GM06990 (cell line): ENCODE data around the gene SYT2.
"Not testable (repeated sequence)": the region's sequence is repeated elsewhere in the genome, so short reads cannot be mapped to it uniquely, and the experiment has no call there.

ENCODE experiments used
- DNase-seq: peaks from one replicate; pipeline ENCODE4 v3.0.0-alpha.2; 2011; ENCODE audit not compliant: insufficient read length; ENCODE audit errors: extremely low read depth
- H3K27me3 ChIP-seq: replicated peaks from 2 replicates; pipeline ENCODE4 v1.6.0; 2011; ENCODE audit warnings: low read length; ENCODE audit not compliant: control insufficient read depth, insufficient read depth
- H3K36me3 ChIP-seq: 2 replicates; pipeline ENCODE4 v1.5.1; 2011; ENCODE audit warnings: low read length; ENCODE audit not compliant: control insufficient read depth, insufficient read depth
- H3K4me3 ChIP-seq: replicated peaks from 2 replicates; pipeline ENCODE4 v1.5.1; 2011; ENCODE audit warnings: low read depth, mild to moderate bottlenecking, control low read depth, low read length
- CTCF ChIP-seq: IDR thresholded peaks from 2 replicates; pipeline ENCODE4 v1.5.1; 2011; ENCODE audit warnings: low read length, control low read depth, mild to moderate bottlenecking, inconsistent platforms; ENCODE audit not compliant: insufficient read depth, poor library complexity, severe bottlenecking

The SYT2 gene

GRCh38 chr1:202584707-202585589, 125.3 kb downstream of the SYT2 start:
- Histone ChIP-seq H3K27me3 (no peaks in the 10 kb centered on the region), H3K4me3 (no peak overlapping the region), H3K36me3 (no peaks in the 10 kb centered on the region)
- no peak for TF ChIP-seq CTCF
- DNase-seq = no peak

GRCh38 chr1:202582350-202582749, 127.9 kb downstream of the SYT2 start:
- not testable (repeated sequence) for H3K4me3 ChIP-seq, H3K36me3 ChIP-seq, H3K27me3 ChIP-seq, DNase-seq

- DNase-seq = no peak
- no peaks in the 10 kb centered on the region for H3K27me3 ChIP-seq
- no peak overlapping the region for H3K4me3 ChIP-seq
- TF ChIP-seq CTCF = no peak
- no peaks in the 10 kb centered on the region for H3K36me3 ChIP-seq
Observed at GRCh38 chr1:202580619-202581018, 129.6 kb downstream of the SYT2 start.

GRCh38 chr1:202579806-202580205, 130.4 kb downstream of the SYT2 start:
- Histone ChIP-seq H3K4me3 (no peak overlapping the region), H3K27me3 (no peaks in the 10 kb centered on the region), H3K36me3 (no peaks in the 10 kb centered on the region)
- DNase-seq = no peak
- no peak for TF ChIP-seq CTCF

- Histone ChIP-seq H3K4me3 (no peak overlapping the region), H3K36me3 (no peaks in the 10 kb centered on the region), H3K27me3 (no peaks in the 10 kb centered on the region)
- TF ChIP-seq CTCF = no peak
- no peak for DNase-seq
Observed at GRCh38 chr1:202578565-202578964, 131.7 kb downstream of the SYT2 start.

GRCh38 chr1:202578001-202578504, 132.2 kb downstream of the SYT2 start:
- H3K36me3 ChIP-seq = no peaks in the 10 kb centered on the region
- H3K27me3 ChIP-seq = no peaks in the 10 kb centered on the region
- H3K4me3 ChIP-seq = no peak overlapping the region
- DNase-seq = no peak
- TF ChIP-seq CTCF = no peak
